K562 (cell line): ENCODE measurements around the gene ZNF582. TPM values are rescaled to one million over a fixed set of nuclear protein-coding genes. Genes with fewer than 3 reads are reported as not detected.

Experiments used
- ATF3 ChIP-seq, 2 experiments: fragments of 450-650 bp in 1 of 2; sonication (generic) in 1 of 2; formaldehyde crosslinking in 1 of 2; IDR thresholded peaks in 1 of 2; conservative IDR thresholded peaks in 1 of 2; 2 replicates each; pipeline versions ENCODE4 v1.6.1 to v1.8.1; 2016 to 2023; ENCODE audit warnings: mild to moderate bottlenecking in 2 of 2, moderate library complexity in 2 of 2, inconsistent platforms in 1 of 2, missing genetic modification reagents in 1 of 2
- GTF2E2 ChIP-seq: fragments of 200-800 bp; sonication (Bioruptor generic); IDR thresholded peaks from 2 replicates; pipeline ENCODE4 v1.6.1; 2016; ENCODE audit warnings: missing genetic modification characterization, missing compliant biosample characterization
- MECOM ChIP-seq: fragments of 250-450 bp; sonication (Bioruptor Pico); IDR thresholded peaks from 2 replicates; pipeline ENCODE4 v1.8.0; 2022; ENCODE audit warnings: inconsistent platforms
- NFIC ChIP-seq: fragments of 450-650 bp; IDR thresholded peaks from 2 replicates; pipeline ENCODE4 v1.6.1; 2017; ENCODE audit warnings: mild to moderate bottlenecking, inconsistent platforms
- POLR2B ChIP-seq: fragments of 450-650 bp; IDR thresholded peaks from 2 replicates; pipeline ENCODE4 v1.6.1; 2018; ENCODE audit warnings: low read depth; ENCODE audit not compliant: partially characterized antibody
- RREB1 ChIP-seq: fragments of 250-450 bp; sonication (Bioruptor Pico); IDR thresholded peaks from 2 replicates; pipeline ENCODE4 v1.4.0; 2020
- TEAD4 ChIP-seq, 2 experiments: sonication (generic) in 1 of 2; formaldehyde crosslinking in 1 of 2; IDR thresholded peaks; 2 replicates each; pipeline versions ENCODE4 v1.6.1 to v1.8.0; 2012 to 2022; ENCODE audit warnings: borderline replicate concordance in 1 of 2, inconsistent platforms in 1 of 2, low read length in 1 of 2, mild to moderate bottlenecking in 1 of 2, missing genetic modification reagents in 1 of 2
- VEZF1 ChIP-seq: fragments of 200-800 bp; sonication (Bioruptor generic); IDR thresholded peaks from 2 replicates; pipeline ENCODE4 v1.6.1; 2017; ENCODE audit warnings: missing genetic modification characterization, missing compliant biosample characterization
- ZNF175 ChIP-seq: fragments of 200-800 bp; sonication (Bioruptor generic); IDR thresholded peaks from 2 replicates; pipeline ENCODE4 v1.6.1; 2016; ENCODE audit warnings: low read depth, mild to moderate bottlenecking, missing genetic modification characterization, missing compliant biosample characterization
- ZNF197 ChIP-seq: fragments of 200-800 bp; sonication (Bioruptor generic); IDR thresholded peaks from 2 replicates; pipeline ENCODE4 v1.6.1; 2016; ENCODE audit warnings: low read depth, missing genetic modification characterization, missing compliant biosample characterization
- ZNF583 ChIP-seq: fragments of 250-450 bp; sonication (Bioruptor Pico); IDR thresholded peaks from 2 replicates; pipeline ENCODE4 v1.4.0; 2020
- ZNF584 ChIP-seq: fragments of 200-800 bp; sonication (Bioruptor generic); IDR thresholded peaks from 2 replicates; pipeline ENCODE4 v1.6.1; 2016; ENCODE audit warnings: low read depth, mild to moderate bottlenecking, missing genetic modification characterization, missing compliant biosample characterization
- ZNF830 ChIP-seq: fragments of 250-450 bp; sonication (Bioruptor Pico); IDR thresholded peaks from 2 replicates; pipeline ENCODE4 v1.5.0; 2021; ENCODE audit warnings: mild to moderate bottlenecking
- polyA plus RNA-seq, 8 experiments: library from polyadenylated mRNA; depleted of rRNA in 4 of 8; stranded (reverse) in 5 of 8; unstranded in 3 of 8; fragments of >200 nt; fragmentation: Nextera tagmentation in 2 of 8; fragmentation: Illumina TruSeq in 1 of 8; extraction: Ambion mirVana in 2 of 8; extraction: Trizol in 1 of 8; gene quantifications; 2 replicates each; pipeline versions ENCODE4 v1.2.1 to v1.2.3, GENCODE V29; 2011 to 2014; ENCODE audit warnings: inconsistent platforms in 1 of 8, missing spikeins in 1 of 8
- total RNA-seq, 7 experiments: library from RNA; depleted of rRNA in 6 of 7; stranded (reverse); fragments of >200 nt in 6 of 7; fragmentation: Illumina TruSeq in 2 of 7; extraction: Trizol in 2 of 7; gene quantifications; 2 replicates each; pipeline versions ENCODE4 v1.2.1 to v1.2.3, GENCODE V29; 2011 to 2021; ENCODE audit warnings: low replicate concordance in 1 of 7
- TF ChIP-seq, protein P1 (sequence below): fragments of 250-450 bp; sonication (Bioruptor Pico); IDR thresholded peaks from 2 replicates; pipeline ENCODE4 v1.4.0; 2020; ENCODE audit warnings: mild to moderate bottlenecking, moderate library complexity

Gene ZNF582
- total and polyA plus RNA-seq, 9 of the 15 experiments (the other 6 are each of a cell fraction or from before 2014, with no cell fraction given), result 0.72 to 3.3 (median 1.6) TPM

- TF ChIP-seq RREB1 (0 out of 2 replicates have a peak, but pooled peaks have one; percentile 24), ZNF197 (CRISPR knock-in tag) (peak; percentile 89; the same call in 1 of the 2 replicates), ZNF175 (CRISPR knock-in tag) (peak; percentile 74; the same call in 1 of the 2 replicates), MECOM (CRISPR knock-in tag) (peak; percentile 88), POLR2B (no peak), TEAD4 (IDR thresholded peaks at IDR 0.05; ENCODE audit: low read length) (peak; percentile 82), TEAD4 (CRISPR knock-in tag; IDR thresholded peaks at IDR 0.05; ENCODE audit: borderline replicate concordance) (no peak), GTF2E2 (tag) (no peak), NFIC (peak; percentile 45; the same call in 1 of the 2 replicates), ZNF830 (CRISPR knock-in tag) (no peak), VEZF1 (peak; percentile 44; the same call in 1 of the 2 replicates), ZNF583 (peak; percentile 96), ATF3 (IDR thresholded peaks at IDR 0.05) (no peak), ATF3 (CRISPR knock-in tag; conservative IDR thresholded peaks at IDR 0.05) (no peak), ZNF584 (CRISPR knock-in tag) (peak; percentile 62; the same call in 1 of the 2 replicates)
- TF ChIP-seq, protein P1, sequence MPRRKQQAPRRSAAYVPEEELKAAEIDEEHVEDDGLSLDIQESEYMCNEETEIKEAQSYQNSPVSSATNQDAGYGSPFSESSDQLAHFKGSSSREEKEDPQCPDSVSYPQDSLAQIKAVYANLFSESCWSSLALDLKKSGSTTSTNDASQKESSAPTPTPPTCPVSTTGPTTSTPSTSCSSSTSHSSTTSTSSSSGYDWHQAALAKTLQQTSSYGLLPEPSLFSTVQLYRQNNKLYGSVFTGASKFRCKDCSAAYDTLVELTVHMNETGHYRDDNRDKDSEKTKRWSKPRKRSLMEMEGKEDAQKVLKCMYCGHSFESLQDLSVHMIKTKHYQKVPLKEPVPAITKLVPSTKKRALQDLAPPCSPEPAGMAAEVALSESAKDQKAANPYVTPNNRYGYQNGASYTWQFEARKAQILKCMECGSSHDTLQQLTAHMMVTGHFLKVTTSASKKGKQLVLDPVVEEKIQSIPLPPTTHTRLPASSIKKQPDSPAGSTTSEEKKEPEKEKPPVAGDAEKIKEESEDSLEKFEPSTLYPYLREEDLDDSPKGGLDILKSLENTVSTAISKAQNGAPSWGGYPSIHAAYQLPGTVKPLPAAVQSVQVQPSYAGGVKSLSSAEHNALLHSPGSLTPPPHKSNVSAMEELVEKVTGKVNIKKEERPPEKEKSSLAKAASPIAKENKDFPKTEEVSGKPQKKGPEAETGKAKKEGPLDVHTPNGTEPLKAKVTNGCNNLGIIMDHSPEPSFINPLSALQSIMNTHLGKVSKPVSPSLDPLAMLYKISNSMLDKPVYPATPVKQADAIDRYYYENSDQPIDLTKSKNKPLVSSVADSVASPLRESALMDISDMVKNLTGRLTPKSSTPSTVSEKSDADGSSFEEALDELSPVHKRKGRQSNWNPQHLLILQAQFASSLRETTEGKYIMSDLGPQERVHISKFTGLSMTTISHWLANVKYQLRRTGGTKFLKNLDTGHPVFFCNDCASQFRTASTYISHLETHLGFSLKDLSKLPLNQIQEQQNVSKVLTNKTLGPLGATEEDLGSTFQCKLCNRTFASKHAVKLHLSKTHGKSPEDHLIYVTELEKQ, result 0 out of 2 replicates have a peak, but pooled peaks have one; percentile 78
Measured at GRCh38 chr19:56347163-56347778, 46.1 kb downstream of the ZNF582 start (continued).
